DMS79 treated with DMSO at 0.1 percent for 48 hours (cell line): ENCODE measurements around the gene AIPL1.
"Not testable (repeated sequence)": the region's sequence is repeated elsewhere in the genome, so short reads cannot be mapped to it uniquely, and the experiment has no call there.

Experiments
- DNase-seq: peaks from one replicate; lab custom pipeline; 2025; lab: John Stamatoyannopoulos, UW

AIPL1 gene

DNA sequence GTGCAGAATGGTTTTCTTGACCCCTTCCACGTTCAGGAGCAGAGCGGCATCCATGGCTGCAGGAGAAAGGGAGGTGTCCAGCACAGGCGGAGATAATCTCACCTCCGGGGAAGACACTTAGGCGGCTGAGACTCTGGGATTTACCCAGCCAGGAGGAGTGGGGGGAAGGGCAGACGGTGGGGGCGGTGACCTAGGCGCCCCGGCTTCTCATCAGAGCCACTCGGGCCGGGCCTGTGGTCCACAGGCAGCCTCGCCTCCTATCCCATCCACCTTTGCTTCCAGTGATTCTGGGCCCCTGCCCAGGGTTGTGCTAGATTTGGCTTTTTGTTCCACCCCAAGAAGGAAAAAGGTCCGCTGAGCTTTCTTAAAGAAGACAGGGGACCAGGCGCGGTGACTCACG is at the start of gene AIPL1:
Gene AIPL1, minus strand, starts transcription at position 71 of the 400 bp plus-strand sequence. Its CDS starts 17 bp downstream, at position 54.
- DNase-seq: no peak

DNA sequence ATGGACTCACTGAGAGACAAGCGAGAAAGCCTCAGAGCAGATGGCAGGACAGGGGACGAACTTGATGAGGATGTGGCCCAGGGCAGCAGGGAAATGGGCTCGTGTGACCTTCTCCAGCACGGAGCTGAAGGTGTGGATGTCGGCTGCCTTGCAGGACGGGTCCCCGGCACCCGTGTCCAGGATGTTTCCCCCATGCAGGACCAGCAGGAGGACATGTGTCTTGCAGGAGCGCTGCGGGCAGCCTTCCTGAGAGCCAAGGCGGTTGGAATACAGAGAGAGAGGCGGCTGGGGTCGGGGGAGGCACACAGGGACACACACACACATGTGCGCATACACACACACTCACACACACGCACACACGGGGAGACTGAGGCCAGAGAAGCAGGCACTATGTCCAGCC is 48.6 kb upstream of the AIPL1 start:
- no peak for DNase-seq

- not testable (repeated sequence) for DNase-seq
These were observed 47.9 kb upstream of the AIPL1 start for GRCh38 chr17:6482796-6483195.

DNA sequence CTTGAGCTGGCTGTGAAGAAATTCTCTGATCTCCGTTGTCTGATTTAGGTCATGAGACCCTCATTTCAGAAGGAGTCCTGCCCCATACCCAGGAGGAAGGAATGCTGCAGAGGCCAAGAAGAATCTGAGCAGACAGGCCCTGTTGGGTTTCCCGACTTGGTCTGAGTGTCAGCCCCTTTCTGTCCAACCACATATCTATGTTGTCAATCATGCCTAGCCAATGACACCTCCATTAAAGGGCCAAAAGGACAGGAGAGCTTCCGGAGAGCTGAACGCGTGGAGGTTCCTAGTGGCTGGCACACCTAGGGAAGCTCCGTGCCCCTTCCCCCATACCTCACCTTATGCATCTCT is 47.2 kb upstream of the AIPL1 start:
- DNase-seq: no peak

DNA sequence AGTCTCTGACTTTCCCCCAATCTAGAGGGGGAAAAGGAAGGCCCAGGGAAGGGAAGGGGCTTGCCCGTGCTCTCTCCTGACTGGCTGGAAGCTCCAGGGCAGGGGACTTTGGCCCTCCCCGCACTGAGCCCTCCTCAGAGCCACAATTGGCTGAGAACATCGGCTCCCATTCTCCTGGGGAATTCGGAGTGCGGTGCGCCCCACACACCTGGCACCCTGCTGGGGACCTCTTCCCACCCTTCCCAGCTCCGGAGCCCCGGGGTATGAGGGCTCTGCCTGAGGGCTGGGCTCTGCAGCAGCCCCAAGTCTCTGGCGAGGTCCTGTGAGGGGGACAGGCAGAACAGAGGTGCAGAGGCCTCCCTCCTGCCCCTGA is 45.4 kb upstream of the AIPL1 start:
- no peak for DNase-seq

DNA sequence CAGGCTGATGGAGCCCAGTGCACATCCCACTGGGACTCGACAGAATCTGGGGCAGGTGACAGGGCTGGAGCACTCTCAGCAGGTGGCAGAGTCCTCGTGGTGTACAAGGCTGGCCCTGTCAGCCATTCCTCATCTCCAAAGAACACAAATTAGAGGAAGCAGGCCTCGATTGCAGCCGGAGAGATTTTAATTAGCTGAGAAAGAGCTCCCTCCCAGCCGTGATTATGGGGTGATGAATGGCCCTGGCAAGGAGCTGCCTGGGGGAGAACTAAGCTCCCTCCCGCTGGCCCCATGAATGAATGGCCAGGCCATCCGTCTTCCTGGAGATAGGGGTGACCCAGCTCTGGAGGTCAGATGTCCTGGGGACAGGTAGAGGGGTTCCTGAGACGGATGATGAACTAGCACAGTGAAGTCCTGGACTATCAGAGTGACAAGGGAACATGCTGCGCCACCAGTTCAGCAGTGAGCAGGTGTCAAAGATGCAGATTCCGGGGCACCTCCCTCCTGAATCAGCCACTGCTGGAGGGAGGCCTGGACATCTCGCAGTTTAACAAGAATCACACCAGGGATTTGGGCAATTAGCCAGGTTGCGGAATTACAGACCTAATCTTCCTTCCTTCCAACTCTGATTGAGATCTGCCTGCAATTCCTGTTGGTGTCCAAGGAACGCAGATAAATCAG is 44.8 kb upstream of the AIPL1 start:
- no peak for DNase-seq

DNA sequence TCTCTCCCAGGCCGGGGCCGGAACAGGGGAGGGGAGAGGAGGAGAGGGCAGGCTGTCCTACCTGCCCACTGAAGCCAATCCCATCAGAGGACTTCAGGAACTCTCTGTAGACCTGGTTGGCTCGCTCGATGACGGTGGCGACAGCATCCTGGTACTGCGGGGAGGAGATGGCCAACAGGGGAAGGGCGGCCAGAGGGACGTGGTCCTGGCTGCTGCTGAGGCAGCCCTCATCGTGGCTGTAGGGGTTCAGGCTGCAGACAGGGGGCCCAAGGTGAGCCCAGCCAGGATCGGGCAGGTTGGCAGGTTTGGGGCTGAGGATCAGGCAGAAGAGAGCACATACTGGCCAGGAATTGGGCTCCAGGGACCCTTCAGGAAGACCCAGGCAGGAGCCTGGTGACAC is 43.6 kb upstream of the AIPL1 start:
- no peak for DNase-seq

DNA sequence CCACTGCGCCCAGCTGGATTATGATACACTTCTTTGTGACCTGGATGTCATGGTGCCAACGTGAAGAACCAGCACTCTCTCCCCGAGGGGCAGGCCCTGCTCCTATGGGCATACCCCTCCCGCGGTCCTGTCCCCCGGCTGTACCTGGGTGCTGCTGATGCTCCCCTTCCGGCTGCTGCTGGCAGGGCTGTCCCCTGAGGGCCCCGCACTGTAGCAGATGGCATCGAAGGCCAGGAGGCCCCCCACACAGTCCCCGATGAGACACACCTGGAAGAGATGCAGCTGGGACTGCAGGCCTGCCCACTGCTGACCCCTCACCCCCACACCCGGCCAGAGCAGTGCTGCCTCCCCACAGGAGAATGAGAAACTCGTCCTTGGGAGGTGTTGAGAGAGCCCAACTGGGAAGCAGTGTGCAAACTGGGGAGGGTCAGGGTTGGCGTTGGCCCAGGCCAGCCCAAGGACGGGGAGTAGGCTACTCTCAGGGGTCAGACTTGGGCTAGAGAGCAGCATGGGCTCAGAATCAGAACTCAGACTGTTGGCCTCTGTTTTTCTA is 43.0 kb upstream of the AIPL1 start:
- DNase-seq: no peak

- no peak for DNase-seq
These were observed 41.9 kb upstream of the AIPL1 start for GRCh38 chr17:6476810-6477179.

GRCh38 chr17:6476076-6476809 is 41.3 kb upstream of the AIPL1 start:
- DNase-seq: no peak

DNA sequence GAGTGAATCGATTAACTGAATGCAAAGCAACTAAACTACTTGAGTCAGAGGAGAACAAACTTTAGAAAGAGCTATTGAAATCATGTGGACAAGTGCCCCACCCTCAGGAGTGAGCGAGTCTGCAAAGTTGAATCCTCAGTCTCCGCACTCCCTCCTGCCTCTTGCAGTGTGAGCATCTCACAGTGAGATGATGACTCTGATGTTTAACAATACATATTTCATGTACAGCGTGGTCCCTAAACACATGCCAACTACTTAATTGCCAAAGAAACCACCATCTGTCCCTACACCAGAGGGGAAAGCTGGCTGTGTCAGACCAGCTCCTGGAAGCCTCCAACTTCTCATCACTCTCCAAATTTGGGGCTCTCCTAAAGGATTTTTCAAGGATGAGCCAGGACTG is 40.5 kb upstream of the AIPL1 start:
- no peak for DNase-seq

GRCh38 chr17:6474906-6475305 is 40.0 kb upstream of the AIPL1 start:
- DNase-seq: no peak

DNA sequence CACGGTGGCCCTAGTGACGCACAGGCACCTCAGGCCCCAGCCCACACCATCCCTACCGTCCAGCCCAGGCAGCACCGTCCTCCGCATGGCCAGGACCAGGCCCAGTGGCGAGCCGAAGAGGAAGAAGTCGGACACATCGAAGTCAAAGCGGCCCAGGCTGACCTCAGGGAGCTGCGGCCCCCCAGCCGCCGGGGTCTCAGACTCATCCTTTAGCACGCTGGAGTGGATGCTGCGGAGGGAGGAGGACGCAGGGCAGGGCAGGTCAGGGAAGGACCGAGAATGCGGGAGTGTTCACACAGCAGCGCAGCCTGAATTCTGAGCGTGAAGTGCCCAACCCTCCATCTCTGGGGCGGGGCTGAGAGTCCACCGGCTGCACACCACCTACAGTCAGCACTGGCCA is 39.5 kb upstream of the AIPL1 start:
- DNase-seq: no peak

DNA sequence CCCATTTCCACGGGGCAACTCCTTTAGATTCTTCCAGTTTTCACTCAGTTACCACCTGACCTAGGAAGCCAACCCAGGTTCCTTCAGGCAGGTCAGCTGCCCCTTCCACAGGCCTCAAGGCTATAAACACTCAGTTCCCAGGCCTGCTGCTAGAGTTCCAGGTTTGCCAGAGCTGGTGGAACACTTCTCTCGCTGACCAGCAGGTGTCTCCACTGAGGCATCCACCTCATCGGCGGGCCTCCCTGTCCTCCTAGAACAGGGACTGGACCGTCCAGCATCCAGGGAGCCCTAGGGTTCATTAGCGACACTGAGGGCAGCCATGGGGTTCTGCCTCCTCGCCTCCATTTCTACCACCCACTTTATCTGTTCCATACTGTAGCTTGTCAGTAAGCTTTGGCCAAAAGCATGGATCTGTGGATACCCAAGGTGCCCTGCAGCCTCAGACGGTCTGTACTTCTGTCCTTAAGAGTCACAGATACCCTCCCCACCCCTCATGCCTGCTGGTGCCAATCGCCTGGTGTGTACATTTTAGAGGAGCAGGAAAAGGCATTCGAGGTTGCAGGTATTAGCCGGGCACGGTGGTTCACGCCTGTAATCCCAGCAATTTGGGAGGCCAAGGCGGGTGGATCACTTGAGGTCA is 38.3 kb upstream of the AIPL1 start:
- peak; percentile 31 for DNase-seq

DNA sequence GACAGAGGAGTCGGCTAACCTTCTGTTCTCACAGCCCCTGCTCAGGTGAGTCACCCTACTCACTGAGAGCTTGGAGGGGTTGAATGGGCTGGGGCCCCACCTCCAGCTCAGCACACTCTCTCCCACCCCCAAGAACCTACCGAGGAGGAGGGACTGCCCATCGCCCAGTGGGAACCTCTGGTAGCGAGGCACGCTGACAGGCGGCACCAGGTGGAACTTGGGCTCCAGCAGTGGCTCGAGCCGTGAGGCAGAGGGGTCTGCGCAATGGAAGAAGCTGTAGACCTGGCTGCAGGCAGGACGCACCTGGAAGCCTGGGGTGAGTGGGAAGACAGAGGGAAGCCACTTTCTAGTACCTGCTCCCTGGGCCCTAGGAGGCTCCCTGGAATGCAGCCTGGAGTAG is 37.6 kb upstream of the AIPL1 start:
- no peak for DNase-seq

- no peak for DNase-seq
These were observed 36.9 kb upstream of the AIPL1 start for GRCh38 chr17:6471531-6472465.

DNA sequence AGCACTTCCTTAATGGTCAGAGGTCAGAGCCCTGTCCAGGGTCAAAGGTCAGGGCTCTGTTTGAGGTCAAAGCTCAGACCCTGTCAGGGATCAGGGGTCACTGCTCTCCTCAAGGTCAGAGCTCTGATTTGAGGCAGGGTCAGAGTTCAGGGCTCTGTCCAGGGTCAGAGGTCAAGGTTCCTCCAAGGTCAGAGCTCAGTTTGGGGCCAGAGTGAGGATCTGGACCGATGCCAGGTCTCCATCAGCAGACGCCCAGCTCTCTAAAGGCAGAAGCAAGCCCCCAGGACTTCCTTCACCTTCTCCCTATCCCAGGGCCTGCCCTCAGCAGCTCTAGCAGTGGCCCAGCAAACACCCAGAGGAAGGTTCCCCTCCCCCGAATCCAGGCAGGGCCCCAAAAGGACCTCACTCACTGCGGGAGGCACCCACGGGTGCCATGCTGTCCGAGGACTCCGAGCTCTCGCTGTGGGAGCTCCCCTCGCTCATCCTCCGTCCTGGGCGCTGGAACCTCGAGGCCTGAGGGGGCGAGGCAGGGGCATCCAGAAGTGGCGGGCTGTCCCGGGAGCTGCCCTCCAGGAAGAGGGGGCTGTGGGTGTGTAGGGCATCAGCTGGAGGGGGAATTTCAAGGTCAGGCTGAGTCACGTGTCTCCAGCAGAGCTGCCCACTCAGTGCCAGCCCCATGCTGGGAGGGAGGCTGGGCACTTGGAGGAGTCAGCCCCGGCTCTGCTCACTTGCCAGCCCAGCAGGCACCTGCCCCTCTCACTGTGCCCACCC is 36.0 kb upstream of the AIPL1 start:
- no peak for DNase-seq

GRCh38 chr17:6470146-6470718 is 35.3 kb upstream of the AIPL1 start:
- no peak for DNase-seq

DNA sequence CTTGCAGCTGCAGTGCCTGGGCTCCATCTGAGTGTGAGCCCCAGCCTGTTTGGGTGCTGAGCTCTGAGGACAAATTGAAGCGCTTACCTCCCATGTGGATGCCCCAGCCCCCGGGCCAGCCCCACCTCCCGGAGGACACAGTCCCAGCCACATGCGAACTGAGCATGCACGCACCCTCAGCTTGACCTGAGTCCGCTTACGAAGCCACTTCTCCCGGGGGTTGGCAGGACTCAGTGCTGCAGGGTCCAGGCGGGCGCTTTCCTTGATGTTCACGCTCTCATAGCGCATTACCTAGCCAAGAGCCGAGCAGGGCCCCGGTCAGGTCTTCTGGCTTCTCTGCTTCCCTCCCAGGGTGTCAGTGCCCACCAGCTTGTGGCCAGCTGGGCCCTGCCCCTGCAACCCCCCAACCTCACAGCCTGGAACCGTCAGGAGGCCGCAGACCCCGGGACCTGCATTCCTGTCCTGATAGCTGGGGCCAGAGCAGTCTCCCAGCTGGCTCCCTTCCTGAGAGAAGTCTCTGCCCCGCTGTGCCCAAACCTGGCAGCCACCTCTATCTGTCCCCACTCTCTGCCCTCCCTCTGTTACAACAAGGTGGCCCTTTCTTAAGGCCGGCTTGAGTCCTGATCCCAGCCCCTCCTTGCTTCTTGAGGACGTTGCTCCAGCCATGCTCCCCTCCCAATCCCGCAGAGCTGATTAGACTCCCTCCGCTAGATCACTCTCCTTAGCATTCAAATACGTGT is 33.3 kb upstream of the AIPL1 start:
- no peak for DNase-seq

- DNase-seq: no peak
These were observed 32.6 kb upstream of the AIPL1 start for GRCh38 chr17:6467567-6467966.
